ENCODE results near the gene WDR70.

DNA sequence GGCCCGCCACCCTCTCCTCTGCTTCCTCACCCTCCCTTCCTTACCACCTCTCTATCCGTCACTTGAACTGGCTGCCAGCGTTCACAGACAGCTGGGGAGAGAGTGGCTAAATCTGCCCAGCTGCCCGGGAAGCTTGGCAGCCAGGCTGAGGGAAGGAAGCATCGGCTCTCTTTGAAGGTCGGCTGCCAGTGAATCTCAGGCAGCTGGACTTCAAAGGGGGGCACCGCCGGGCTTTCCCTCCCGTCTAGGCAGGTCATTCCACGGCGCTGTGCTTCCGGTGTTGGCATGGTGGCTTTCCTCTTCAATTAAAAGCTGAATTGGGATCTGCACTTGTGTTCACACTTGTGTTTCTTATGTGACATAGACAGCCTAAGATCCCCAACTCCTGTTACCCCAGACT, 286.8 kb downstream of the WDR70 start:
- TF ChIP-seq, protein P1, sequence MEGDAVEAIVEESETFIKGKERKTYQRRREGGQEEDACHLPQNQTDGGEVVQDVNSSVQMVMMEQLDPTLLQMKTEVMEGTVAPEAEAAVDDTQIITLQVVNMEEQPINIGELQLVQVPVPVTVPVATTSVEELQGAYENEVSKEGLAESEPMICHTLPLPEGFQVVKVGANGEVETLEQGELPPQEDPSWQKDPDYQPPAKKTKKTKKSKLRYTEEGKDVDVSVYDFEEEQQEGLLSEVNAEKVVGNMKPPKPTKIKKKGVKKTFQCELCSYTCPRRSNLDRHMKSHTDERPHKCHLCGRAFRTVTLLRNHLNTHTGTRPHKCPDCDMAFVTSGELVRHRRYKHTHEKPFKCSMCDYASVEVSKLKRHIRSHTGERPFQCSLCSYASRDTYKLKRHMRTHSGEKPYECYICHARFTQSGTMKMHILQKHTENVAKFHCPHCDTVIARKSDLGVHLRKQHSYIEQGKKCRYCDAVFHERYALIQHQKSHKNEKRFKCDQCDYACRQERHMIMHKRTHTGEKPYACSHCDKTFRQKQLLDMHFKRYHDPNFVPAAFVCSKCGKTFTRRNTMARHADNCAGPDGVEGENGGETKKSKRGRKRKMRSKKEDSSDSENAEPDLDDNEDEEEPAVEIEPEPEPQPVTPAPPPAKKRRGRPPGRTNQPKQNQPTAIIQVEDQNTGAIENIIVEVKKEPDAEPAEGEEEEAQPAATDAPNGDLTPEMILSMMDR (IDR thresholded peaks at IDR 0.05; ENCODE audit: extremely low read depth in 1 of 2, insufficient read depth in 1 of 2, low read depth in 1 of 2, low read length in 2 of 2), result no peak
- TF ChIP-seq POLR2A (IDR thresholded peaks at IDR 0.05; ENCODE audit: low read depth, low read length), result no peak
- TF ChIP-seq, protein P2, sequence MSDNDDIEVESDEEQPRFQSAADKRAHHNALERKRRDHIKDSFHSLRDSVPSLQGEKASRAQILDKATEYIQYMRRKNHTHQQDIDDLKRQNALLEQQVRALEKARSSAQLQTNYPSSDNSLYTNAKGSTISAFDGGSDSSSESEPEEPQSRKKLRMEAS (IDR thresholded peaks at IDR 0.05; ENCODE audit: insufficient read depth, insufficient read length), result no peak
